Embryonic facial prominence (tissue), 1 donor: ENCODE data around the gene ZNF835.
A peak's percentile ranks its signal among the peaks of the same experiment; 100 is the strongest.
"Not testable (repeated sequence)": the region's sequence is repeated elsewhere in the genome, so short reads cannot be mapped to it uniquely, and the experiment has no call there.

Source experiments
- DNase-seq: peaks from one replicate; pipeline ENCODE4 v3.0.0-alpha.2; 2016; ENCODE audit errors: extremely low spot score

Gene ZNF835

GRCh38 chr19:56671613-56671994 is at the start of gene ZNF835:
TSS of gene ZNF835 (minus strand) at chr19:56671757. CDS start at chr19:56665198, 6,559 bp downstream.
- DNase-seq = peak; percentile 73

GRCh38 chr19:56720281-56720680 is 48.7 kb upstream of the ZNF835 start:
- DNase-seq = no peak

- no peak for DNase-seq
Measured at GRCh38 chr19:56718231-56718630, 46.7 kb upstream of the ZNF835 start.

GRCh38 chr19:56712611-56713276 is 41.2 kb upstream of the ZNF835 start:
- DNase-seq = no peak

- DNase-seq = no peak
Measured at GRCh38 chr19:56710437-56710836, 38.9 kb upstream of the ZNF835 start.

GRCh38 chr19:56707821-56708220 is 36.3 kb upstream of the ZNF835 start:
- DNase-seq = no peak

GRCh38 chr19:56705939-56706338 is 34.4 kb upstream of the ZNF835 start:
- DNase-seq = no peak

- no peak for DNase-seq
Measured at GRCh38 chr19:56701895-56702294, 30.3 kb upstream of the ZNF835 start.

GRCh38 chr19:56699552-56699951 is 28.0 kb upstream of the ZNF835 start:
- DNase-seq = no peak

- no peak for DNase-seq
Measured at GRCh38 chr19:56692206-56692895, 20.8 kb upstream of the ZNF835 start.

- no peak for DNase-seq
Measured at GRCh38 chr19:56690670-56691069, 19.1 kb upstream of the ZNF835 start.

GRCh38 chr19:56689198-56689597 is 17.6 kb upstream of the ZNF835 start:
- DNase-seq = no peak

GRCh38 chr19:56687031-56687430 is 15.5 kb upstream of the ZNF835 start:
- DNase-seq = no peak

- no peak for DNase-seq
Measured at GRCh38 chr19:56683116-56683515, 11.6 kb upstream of the ZNF835 start.

GRCh38 chr19:56681702-56682101 is 10.1 kb upstream of the ZNF835 start:
- DNase-seq = no peak

GRCh38 chr19:56678205-56678604 is 6.6 kb upstream of the ZNF835 start:
- no peak for DNase-seq

- DNase-seq = not testable (repeated sequence)
Measured at GRCh38 chr19:56672610-56673009, 1.1 kb upstream of the ZNF835 start.

- DNase-seq = no peak
Measured at GRCh38 chr19:56670961-56671612, 470 bp downstream of the ZNF835 start.

GRCh38 chr19:56670401-56670960 is 1.1 kb downstream of the ZNF835 start:
- no peak for DNase-seq

- no peak for DNase-seq
Measured at GRCh38 chr19:56668676-56669075, 2.9 kb downstream of the ZNF835 start.

- no peak for DNase-seq
Measured at GRCh38 chr19:56667311-56667870, 4.2 kb downstream of the ZNF835 start.

- DNase-seq = no peak
Measured at GRCh38 chr19:56664511-56664910, 7.0 kb downstream of the ZNF835 start.
